ENCODE data around the gene IVD. TPM values are rescaled to one million over a fixed set of nuclear protein-coding genes. Genes with fewer than 3 reads are reported as not detected.

The IVD gene
- total and polyA plus RNA-seq, 9 of the 15 experiments (the other 6 are each of a cell fraction or from before 2014, with no cell fraction given) = 0.15 to 4.5 (median 2.4) TPM

GRCh38 chr15:40382580-40383456 is 22.8 kb upstream of the IVD start, which contains the start of gene KNSTRN (continued):
- TF ChIP-seq CAMTA2 (CRISPR knock-in tag; conservative IDR thresholded peaks at IDR 0.05) = no peak
- TF ChIP-seq GTF3C2 (IDR thresholded peaks at IDR 0.05; ENCODE audit: borderline replicate concordance, extremely low read depth, insufficient read length) = no peak
- no peak for TF ChIP-seq JUND (IDR thresholded peaks at IDR 0.05; ENCODE audit: borderline replicate concordance, low read depth, low read length)
- no peak for TF ChIP-seq JUND (tag; IDR thresholded peaks at IDR 0.05; ENCODE audit: borderline replicate concordance, low read depth, low read length)
- TF ChIP-seq ZNF232 (CRISPR knock-in tag; IDR thresholded peaks at IDR 0.05) = no peak
- peak; percentile 53 for TF ChIP-seq ETV1 (tag; conservative IDR thresholded peaks at IDR 0.05; ENCODE audit: low read depth)
- TF ChIP-seq TOE1 (IDR thresholded peaks at IDR 0.05; ENCODE audit: borderline replicate concordance) = no peak
- no peak for TF ChIP-seq TOE1 (CRISPR knock-in tag; IDR thresholded peaks at IDR 0.05; ENCODE audit: borderline replicate concordance, low read depth)
- no peak for TF ChIP-seq PPARD (CRISPR knock-in tag; IDR thresholded peaks at IDR 0.05)
- TF ChIP-seq XRCC4 (IDR thresholded peaks at IDR 0.05; ENCODE audit: extremely low read depth, insufficient read depth, insufficient read length) = no peak
- no peak for TF ChIP-seq SMARCE1 (IDR thresholded peaks at IDR 0.05)
- peak; percentile 59; the same call in 1 of the 2 replicates for TF ChIP-seq TFAP4 (CRISPR knock-in tag; IDR thresholded peaks at IDR 0.05; ENCODE audit: borderline replicate concordance)
- TF ChIP-seq SFPQ (IDR thresholded peaks at IDR 0.05; ENCODE audit: low read depth, low read length) = no peak
- TF ChIP-seq FOXO4 (CRISPR knock-in tag; IDR thresholded peaks at IDR 0.05) = no peak
- no peak for TF ChIP-seq MCM2 (IDR thresholded peaks at IDR 0.05; ENCODE audit: low read depth)
- no peak for TF ChIP-seq ZNF239 (CRISPR knock-in tag; IDR thresholded peaks at IDR 0.05)
- no peak for TF ChIP-seq ZNF699 (CRISPR knock-in tag; IDR thresholded peaks at IDR 0.05; ENCODE audit: insufficient replicate concordance)
- no peak for TF ChIP-seq ZKSCAN8 (CRISPR knock-in tag; IDR thresholded peaks at IDR 0.05)
- TF ChIP-seq ZKSCAN1 (IDR thresholded peaks at IDR 0.05; ENCODE audit: low read depth, low read length) = peak; percentile 92
- no peak for TF ChIP-seq ELF2 (CRISPR knock-in tag; IDR thresholded peaks at IDR 0.05)
- TF ChIP-seq MTF1 (CRISPR knock-in tag; IDR thresholded peaks at IDR 0.05; ENCODE audit: borderline replicate concordance) = no peak
